NCI-H526 treated with DMSO at 0.1 percent for 48 hours (cell line): ENCODE results near the gene WDR1.

Experiments
- DNase-seq: peaks from one replicate; lab custom pipeline; 2025; lab: John Stamatoyannopoulos, UW

The WDR1 gene

DNA sequence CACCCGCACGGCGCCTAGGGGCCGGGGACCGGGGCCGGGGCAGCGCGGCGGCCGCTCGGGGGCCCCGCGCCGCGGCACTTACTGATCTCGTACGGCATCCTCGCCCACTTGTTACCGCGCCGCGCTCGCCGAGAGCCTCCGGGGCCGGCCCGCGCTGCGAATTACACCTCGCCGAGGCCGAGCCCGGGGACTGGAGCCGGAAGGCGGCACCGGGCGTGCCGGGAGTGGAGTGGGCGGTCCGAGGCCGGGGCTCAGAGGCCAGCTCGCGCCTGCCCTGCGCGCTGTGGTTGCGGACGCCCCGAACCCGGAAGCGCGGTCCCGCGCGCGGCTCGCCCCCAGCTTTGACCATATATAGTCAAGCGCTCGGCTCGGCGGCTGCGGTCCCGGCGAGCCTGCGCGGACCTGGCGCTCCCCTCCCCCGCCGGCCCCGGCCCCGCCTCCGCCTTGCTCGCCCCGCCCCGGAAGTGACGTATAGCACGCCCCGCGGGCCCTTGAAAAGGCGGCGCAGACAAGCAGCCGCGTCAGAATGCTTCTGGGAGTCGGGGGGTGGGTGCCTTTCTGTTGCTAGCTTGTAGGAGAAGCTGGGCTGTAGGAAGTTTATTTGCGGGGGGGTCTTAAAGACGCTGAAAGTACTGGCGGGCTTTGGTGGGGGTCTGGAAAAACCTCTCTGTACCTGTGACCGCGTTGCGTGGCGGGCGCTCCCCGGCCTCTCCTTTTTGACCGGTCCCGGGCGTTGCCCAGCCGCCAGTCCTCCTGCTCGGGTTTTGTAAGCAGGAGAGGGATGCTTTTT, at the start of gene WDR1:
Gene WDR1, minus strand, starts transcription at position 231 of the 790 bp plus-strand sequence. Its CDS starts 133 bp downstream, at position 98.
- peak; percentile 74 for DNase-seq

GRCh38 chr4:10164877-10165283, 48.3 kb upstream of the WDR1 start:
- no peak for DNase-seq

DNA sequence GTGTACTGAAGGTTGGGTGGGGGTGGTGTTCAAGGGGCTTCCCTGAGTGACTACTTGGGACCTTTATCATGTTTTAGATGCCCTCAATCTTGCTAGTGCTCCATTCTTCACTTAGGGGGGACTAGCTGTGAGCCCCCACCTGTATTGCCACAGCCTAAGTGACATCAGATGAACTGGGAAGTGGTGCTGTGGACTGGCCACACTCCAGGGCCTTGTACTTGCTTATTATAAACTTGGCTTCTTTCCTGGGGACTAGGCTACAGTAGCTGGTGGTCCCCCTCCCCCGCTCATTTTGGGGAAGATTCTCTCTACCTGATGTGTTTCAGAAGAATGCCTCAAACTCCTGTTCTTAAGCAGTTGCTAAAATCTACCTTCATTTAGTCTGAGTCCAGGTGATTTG, 46.7 kb upstream of the WDR1 start:
- DNase-seq: no peak

- DNase-seq: no peak
Observed at GRCh38 chr4:10162341-10163000, 45.9 kb upstream of the WDR1 start.

DNA sequence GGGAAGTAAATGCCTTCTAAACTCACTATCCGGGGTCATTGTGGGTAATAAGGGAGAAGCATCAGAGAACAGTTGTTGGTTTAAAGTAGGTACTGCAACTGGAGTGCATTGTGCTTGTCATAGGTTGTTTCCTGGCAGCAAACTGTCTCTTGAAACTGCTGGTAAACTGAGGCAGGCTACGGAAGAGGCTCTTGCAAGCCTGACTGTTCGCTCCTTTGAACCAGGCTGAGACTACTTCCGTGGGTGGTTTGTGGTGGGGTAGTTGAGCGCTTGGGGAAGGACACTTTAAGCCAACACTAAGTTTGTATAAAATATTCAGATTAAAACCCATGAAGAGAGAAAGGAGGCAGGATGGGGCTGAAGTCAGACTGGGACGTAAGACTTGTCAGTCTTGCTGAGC, 45.2 kb upstream of the WDR1 start:
- no peak for DNase-seq

- no peak for DNase-seq
Observed at GRCh38 chr4:10161146-10161545, 44.5 kb upstream of the WDR1 start.

GRCh38 chr4:10160281-10160856, 43.8 kb upstream of the WDR1 start:
- DNase-seq: no peak

- DNase-seq: no peak
Observed at GRCh38 chr4:10159671-10160070, 43.1 kb upstream of the WDR1 start.

DNA sequence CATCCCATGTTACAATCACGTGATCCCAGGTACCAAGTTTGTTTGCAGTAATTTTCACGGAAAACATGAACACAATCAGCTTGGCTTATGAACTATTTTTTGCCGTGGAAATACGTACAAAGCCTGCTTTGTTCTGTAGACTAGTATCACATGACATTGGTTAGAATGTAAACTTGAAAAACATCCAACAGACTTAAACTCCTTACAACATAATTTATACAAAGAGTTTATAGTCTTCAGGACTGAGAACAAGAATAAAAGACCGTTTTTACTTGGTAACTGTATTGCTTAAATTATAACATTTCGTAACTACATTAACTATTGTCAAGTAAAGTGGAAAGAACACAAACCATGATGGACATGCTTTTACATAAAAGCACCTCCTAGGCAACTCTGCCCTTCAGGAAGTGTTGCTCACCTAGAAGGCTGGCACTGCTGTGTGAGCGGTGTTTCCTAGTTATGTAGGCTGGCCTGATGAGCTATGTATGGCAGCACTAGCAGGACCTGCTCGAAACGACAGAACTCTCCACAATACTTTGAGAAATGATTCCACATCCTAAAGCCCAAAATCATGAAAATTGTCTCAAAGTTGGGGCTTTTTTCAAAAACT, 41.8 kb upstream of the WDR1 start:
- no peak for DNase-seq

GRCh38 chr4:10157478-10158332, 41.1 kb upstream of the WDR1 start:
- peak; percentile 28 for DNase-seq

DNA sequence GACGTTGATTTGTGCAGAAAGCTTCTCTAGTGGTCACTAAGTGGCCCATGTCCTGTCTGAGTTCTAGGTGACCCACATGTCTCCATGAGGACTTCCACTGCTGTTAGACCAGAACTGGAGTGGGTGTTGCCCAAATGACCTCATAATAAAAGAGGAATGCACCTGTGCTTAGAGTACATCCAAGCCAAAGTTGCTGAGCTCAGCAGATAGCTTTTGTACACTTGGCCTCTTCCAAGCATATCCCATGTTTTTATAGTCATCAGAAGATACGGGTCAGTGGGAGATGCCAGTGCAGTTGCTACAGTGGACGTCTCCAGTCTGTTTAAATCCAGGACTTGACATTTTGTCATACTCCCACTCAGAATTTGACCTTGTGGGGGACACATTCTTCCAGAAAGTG, 37.6 kb upstream of the WDR1 start:
- DNase-seq: no peak

DNA sequence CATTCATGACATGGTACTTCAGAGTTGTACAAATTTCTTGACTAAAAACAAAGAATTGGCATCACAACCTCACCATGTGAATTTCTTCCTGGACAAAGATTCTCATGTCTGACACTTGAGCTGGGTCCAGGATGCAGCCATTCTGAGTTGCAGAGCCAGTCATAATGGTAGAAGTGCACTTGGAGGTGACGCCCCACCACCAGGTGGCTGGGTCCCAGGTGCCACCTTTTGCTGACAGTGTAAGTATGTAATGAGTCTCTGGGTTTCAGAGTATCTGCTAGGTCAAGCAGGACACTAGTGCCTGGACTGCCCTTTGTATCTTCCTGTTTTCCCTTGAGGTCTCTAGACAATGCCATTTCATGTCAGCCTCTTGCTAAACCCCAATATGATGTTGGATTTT, 36.6 kb upstream of the WDR1 start:
- no peak for DNase-seq

GRCh38 chr4:10151182-10151581, 34.6 kb upstream of the WDR1 start:
- DNase-seq: no peak

GRCh38 chr4:10144966-10145365, 28.4 kb upstream of the WDR1 start:
- DNase-seq: no peak

DNA sequence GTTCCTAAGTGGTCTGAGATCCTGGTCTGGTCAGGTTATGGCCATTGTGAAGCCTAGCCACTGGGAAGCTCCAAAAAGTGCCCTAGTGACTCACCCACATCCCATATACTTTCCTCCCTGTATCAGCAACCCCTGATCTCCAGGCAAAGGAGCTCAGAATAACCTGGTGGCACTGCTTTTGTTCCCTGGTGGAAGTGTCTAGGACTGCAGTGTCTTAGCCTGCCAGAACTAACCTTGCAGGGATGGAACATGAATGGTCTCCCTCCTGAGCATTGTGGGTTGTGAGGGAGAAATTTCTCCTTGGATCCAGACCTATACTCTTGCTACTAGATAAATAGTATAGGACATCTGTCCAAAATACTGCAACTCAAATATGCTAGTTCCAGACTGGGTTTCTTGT, 27.9 kb upstream of the WDR1 start:
- DNase-seq: no peak

- no peak for DNase-seq
Observed at GRCh38 chr4:10143171-10143570, 26.6 kb upstream of the WDR1 start.

DNA sequence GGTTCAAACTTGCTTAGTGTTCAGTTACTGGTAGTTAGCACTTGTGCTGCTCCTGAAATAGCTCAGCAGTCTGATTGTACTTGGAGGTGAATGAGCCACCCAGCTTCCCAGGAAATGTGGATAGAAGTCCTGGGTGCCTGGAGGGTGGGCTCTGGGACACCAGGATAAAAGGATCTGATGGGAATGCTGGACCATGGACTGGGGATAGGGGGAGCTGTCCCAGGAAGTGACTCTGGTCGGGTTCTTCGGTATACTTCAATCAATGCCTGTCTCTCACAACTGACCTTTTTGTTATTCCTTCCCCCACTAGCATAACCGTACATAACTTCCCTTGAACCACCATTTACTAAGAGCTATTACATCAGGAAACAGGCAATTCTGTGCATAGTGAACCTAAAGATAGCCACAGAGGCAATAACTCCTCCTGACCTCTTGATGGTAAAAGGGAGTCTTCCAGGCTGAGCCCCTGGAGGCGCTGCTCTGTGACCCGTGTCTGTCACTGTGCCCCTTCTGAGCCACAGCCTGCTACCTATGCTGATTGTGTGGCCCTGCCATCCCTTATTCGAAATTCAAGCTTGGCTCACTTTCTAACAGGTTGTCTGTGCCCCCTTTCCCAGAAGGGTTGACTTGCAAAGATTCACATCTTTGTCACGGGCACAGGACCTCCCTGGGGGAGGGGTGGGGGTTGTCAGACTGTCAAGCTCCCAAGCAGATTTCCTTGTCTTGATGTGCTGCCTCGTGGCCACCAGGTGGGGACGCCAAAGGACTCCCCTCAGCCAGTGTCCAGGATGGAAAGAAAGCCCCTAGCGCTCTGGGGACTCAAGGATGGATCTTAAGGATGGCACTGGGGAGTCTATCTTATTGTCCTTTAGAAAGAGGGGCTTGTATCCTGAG, 24.5 kb upstream of the WDR1 start:
- no peak for DNase-seq

DNA sequence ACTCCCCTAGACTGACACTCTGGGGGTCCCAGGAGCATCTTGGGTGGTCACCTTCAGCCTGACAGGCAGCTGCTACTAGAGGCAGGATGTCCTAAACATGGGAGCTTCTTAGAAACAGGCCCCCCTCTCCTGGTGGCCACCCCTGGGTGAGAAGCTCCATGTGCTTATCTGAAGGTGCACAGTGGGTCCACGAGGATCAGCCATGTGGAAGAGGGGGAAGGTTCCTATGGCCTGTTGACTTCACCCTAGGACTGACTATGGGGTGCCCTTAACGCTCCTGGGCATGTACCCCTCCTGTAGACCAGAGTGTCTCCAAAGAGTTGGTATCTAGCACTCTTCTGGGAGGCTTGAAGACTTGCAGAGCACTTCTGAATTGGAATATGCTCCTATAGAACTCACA, 22.9 kb upstream of the WDR1 start:
- no peak for DNase-seq

DNA sequence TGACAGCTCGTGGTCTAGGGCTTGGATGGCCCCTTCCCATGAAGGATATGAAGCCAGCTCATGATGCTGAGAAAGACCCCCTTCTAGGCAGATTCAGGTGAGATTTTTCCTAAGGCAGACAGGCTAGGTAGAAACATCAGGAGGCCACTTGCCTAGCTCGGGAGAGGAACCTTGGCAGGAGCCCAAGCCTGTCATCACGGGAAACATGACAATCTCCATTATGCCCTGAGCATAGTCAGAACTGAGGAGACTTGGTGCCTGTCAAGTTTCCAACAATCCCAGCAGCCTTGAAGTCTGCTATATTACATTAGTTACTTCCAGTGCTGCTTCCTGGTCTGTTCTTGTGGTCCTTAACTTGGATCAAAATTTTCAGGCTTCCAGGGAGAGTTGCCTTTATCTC, 18.7 kb upstream of the WDR1 start:
- DNase-seq: no peak

GRCh38 chr4:10134141-10134540, 17.5 kb upstream of the WDR1 start:
- no peak for DNase-seq

- DNase-seq: no peak
Observed at GRCh38 chr4:10131202-10131601, 14.6 kb upstream of the WDR1 start.
